Central memory CD8-positive, alpha-beta T cell (primary cell): ENCODE data around the gene OBSCN.

ENCODE experiments used
- ATAC-seq: fragments of 150-1000 bp; cut with Tn5 transposase; replicated peaks from 2 replicates; pipeline ENCODE4 v1.10.0; 2022; ENCODE audit warnings: mild to moderate bottlenecking, moderate FRiP score, moderate number of reproducible peaks; ENCODE audit not compliant: poor library complexity, severe bottlenecking; ENCODE audit errors: extremely low read depth
- DNase-seq, 2 donors: peaks; one replicate each; pipeline ENCODE4 v3.0.0; 2021; ENCODE audit warnings: low spot score in 2 of 2
- H3K27ac Mint-ChIP-seq: one replicate; pipeline ENCODE4 v1.8.0; 2022; ENCODE audit warnings: low read depth, mild to moderate bottlenecking, moderate library complexity, mixed read lengths
- H3K27me3 Mint-ChIP-seq: one replicate; pipeline ENCODE4 v1.8.0; 2022; ENCODE audit warnings: mixed read lengths
- H3K36me3 Mint-ChIP-seq: one replicate; pipeline ENCODE4 v1.8.0; 2022; ENCODE audit warnings: mild to moderate bottlenecking, moderate library complexity, mixed read lengths; ENCODE audit not compliant: insufficient read depth
- H3K4me1 Mint-ChIP-seq: one replicate; pipeline ENCODE4 v1.8.0; 2022; ENCODE audit warnings: mixed read lengths
- H3K4me3 Mint-ChIP-seq: one replicate; pipeline ENCODE4 v1.8.0; 2022; ENCODE audit warnings: mild to moderate bottlenecking, moderate library complexity, mixed read lengths
- H3K9me3 Mint-ChIP-seq: one replicate; pipeline ENCODE4 v1.8.0; 2022; ENCODE audit warnings: mixed read lengths

Gene OBSCN

DNA sequence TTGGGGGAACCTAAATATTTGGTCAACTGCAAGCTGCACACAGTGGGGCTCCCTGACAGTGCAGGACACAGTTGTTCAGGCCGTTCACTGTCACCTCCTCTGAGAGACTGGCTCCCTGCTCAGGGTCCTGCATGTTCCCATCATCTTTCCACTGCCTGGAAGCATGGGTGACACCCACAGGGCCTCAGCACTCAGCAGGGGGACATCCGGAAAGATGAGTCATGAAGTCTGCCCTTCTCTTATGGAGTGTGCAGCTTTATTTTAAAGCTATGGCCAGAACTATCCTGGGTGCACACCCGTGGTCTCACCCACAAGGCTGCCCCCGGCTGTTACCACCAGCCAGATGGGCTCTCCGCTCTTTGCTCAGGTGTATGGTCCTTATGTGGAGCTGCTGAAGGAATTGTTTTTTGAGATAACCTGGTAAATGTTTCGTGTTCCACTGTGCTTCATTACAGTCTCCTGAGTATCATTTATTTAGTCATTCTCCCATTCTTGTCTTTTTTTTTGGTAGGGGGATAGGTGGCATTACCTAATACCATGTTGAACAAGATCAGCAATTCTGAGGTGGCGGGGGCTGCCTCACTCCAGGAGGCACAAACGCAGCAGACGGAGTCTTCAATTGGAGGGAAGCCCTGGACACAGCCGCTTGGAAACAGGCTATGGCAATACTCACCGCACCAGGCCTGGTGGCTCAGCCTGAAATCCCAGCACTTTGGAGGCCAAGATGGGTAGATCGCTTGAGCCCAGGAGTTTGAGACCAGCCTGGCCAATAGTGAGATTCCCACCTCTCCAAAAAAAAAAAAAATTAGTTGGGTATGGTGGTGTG, 184.5 kb downstream of the OBSCN start:
- ATAC-seq (no peak), DNase-seq (no peak)
- Mint-ChIP-seq H3K4me3 (no peak overlapping the region), H3K36me3 (peaks cover 21% of the 10 kb centered on the region), H3K9me3 (no peaks in the 10 kb centered on the region), H3K27ac (no peak overlapping the region), H3K4me1 (peaks cover under 1% of the 10 kb centered on the region), H3K27me3 (no peaks in the 10 kb centered on the region)

DNA sequence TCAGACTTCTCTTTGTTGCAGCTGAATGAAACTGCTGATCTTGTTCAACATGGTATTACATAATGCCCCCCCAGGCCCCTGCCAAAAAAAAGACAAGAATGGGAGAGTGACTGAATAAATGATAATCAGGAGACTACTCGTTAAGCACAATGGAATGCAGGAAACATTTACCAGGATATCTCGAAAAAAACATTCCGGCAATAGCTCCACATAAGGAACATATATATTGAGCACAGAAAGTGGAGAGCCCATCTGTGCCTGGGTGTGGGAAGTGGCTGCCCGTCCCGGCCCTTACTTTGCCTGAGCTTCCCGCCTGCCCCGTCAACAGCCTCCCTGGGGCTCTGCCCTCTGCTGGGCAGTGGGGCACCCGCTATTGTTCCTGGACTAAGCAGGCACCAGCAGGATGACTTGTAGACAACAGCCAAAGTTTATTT, 185.4 kb downstream of the OBSCN start:
- DNase-seq (no peak), ATAC-seq (no peak)
- peaks cover 25% of the 10 kb centered on the region for H3K36me3 Mint-ChIP-seq
- H3K4me3 Mint-ChIP-seq: no peak overlapping the region
- no peaks in the 10 kb centered on the region for H3K27me3 Mint-ChIP-seq
- peaks cover 9% of the 10 kb centered on the region for H3K4me1 Mint-ChIP-seq
- H3K9me3 Mint-ChIP-seq: no peaks in the 10 kb centered on the region
- no peak overlapping the region for H3K27ac Mint-ChIP-seq

DNA sequence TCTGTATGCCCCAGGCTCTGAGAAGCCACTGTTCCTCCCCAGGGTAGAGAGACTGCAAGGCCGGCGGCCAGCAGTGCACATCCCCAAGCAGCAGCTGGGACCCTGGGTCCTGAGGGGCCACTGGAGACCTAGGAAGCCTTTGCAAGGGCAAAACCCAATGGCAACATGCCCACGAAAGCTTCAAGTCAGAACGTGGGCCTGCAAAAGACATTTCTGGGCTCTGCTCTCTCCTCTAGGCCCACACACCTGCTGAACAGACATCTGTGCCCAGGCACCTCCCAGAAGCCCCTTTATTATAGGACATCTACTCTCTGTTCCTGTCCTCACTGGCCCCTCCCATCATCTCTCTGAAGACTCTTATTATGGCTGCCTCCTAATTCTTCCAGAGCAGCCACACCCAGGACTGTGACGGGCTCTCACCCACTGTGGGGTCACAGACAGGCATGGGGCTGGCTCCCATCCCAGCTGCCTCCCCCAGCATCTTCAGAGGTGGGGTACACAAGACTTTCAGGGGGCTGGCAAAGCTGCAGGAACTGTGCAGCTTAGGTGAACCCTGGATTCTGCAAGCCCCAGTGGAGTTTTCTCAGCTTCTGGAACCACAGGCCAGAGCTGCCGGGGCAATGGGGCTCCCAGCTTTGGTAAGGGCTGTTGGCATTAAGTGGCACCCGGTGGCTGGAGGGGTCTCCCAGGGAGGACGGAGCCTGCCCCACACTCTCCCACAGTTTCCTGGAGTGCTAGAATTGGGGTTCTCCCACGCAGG, 186.1 kb downstream of the OBSCN start:
- ATAC-seq (no peak), DNase-seq (no peak)
- Mint-ChIP-seq H3K9me3 (no peaks in the 10 kb centered on the region), H3K4me1 (peaks cover 9% of the 10 kb centered on the region), H3K4me3 (no peak overlapping the region), H3K27ac (no peak overlapping the region), H3K27me3 (no peaks in the 10 kb centered on the region), H3K36me3 (peaks cover 27% of the 10 kb centered on the region)

DNA sequence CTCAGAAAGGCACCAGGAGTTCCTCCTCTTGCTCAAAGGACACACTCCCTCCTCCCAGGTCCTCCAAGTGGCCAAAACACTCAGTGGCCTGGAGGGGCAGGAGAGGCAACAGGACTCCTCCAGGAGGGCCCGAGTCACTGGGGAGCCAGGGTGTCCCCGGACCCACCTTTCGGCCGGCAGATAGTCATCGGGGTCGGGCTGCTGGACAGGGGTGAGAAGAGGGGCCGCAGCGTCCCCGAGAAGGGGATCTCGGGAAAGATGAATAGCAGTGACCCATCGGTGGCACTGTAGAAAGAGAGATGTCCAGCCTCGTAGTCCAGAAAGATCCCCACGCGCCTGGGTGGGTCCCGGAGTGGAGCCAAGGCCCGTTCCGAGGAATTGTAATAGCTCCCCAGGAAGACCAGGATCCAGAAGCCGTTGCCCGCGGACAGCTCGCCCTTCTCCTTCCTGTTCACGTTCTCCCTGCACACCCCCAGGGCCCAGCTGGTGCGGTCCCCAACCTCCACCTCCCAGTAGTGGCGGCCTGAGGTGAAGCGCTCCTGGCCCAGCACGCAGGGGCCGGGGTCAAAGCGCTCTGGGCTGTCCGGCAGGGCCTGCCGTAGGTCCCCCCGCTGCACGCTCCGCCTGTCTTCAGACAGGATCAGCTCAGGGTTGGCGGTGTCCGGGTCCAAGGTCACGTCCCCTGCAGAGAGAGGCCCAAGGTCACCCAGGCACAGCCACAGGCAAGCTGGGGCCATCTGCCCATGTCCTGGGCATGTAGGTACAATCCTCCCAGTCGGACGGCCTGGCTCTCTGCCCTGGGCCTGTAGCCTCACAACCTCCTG, 186.9 kb downstream of the OBSCN start:
- peaks cover 13% of the 10 kb centered on the region for H3K4me1 Mint-ChIP-seq
- DNase-seq (no peak), ATAC-seq (no peak)
- peaks cover 30% of the 10 kb centered on the region for H3K36me3 Mint-ChIP-seq
- H3K27me3 Mint-ChIP-seq: no peaks in the 10 kb centered on the region
- H3K27ac Mint-ChIP-seq: no peak overlapping the region
- no peaks in the 10 kb centered on the region for H3K9me3 Mint-ChIP-seq
- no peak overlapping the region for H3K4me3 Mint-ChIP-seq

DNA sequence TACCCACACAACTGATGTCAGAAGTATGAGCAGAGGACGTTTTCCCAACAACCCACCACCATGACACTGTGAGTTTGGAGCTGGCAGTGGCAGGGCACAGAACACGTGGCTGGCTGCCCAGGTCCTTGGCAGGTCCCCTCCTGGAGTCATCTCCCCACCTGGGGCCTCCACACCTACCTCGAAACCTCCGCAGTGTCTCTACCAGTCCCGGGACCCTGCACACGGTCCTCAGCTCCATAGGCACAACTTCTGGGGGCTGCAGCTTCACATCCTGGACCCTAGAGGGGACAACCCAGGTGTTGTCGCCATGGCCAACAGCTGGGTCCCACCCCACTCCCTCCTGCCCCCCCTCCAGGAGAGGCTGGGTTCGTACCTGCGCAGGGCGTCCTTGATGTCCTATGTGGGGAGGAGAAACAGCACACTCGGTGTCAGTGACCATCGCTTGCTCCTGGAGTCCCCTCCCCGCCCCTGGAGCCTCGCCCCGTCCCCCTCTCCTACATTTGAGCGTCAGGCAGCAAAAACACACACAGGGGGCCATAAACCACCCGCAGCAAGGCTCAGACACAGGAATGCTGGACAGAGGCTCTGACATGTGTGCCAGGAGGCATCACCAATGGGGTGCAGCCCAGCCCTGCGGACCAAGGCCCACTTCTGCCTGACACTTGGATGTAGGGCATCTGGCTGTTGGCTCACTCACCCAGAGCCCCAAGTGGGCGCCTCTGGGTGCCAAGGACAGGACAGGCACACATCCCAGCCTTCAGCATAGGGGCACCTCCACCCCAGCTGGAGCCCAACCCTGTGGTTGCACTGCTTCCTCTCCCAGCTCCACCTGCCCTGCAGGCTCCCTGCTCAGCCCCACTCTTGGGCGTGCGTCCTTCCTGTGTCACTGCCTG, 189.2 kb downstream of the OBSCN start:
- ATAC-seq (no peak), DNase-seq (no peak)
- no peak overlapping the region for H3K4me3 Mint-ChIP-seq
- H3K27ac Mint-ChIP-seq: peak overlapping the region; percentile 67
- peaks cover 29% of the 10 kb centered on the region for H3K4me1 Mint-ChIP-seq
- no peaks in the 10 kb centered on the region for H3K9me3 Mint-ChIP-seq
- H3K36me3 Mint-ChIP-seq: peaks cover 38% of the 10 kb centered on the region
- no peaks in the 10 kb centered on the region for H3K27me3 Mint-ChIP-seq

DNA sequence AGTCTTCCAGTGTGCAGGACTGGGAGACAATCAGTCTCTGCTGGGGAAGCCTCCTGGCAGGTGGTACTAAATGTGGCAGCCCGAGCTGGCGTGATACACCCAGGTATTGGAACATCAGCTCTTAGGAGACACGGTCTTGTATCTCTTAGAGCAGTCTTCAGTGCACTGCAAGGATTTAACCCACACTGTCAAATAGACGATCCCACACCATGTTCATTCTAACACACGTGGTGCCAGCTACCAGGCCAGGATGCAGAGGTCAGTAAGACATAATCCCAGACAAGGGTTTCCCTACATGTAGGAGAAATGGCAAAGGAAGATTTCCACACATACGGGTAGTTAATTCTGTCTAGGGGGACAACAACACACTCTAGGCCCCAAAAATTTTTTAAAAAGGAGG, 190.1 kb downstream of the OBSCN start:
- no peaks in the 10 kb centered on the region for H3K27me3 Mint-ChIP-seq
- H3K36me3 Mint-ChIP-seq: peaks cover 43% of the 10 kb centered on the region
- no peaks in the 10 kb centered on the region for H3K9me3 Mint-ChIP-seq
- DNase-seq (no peak), ATAC-seq (no peak)
- peak overlapping the region; percentile 67 for H3K27ac Mint-ChIP-seq
- H3K4me1 Mint-ChIP-seq: peaks cover 39% of the 10 kb centered on the region
- H3K4me3 Mint-ChIP-seq: no peak overlapping the region

DNA sequence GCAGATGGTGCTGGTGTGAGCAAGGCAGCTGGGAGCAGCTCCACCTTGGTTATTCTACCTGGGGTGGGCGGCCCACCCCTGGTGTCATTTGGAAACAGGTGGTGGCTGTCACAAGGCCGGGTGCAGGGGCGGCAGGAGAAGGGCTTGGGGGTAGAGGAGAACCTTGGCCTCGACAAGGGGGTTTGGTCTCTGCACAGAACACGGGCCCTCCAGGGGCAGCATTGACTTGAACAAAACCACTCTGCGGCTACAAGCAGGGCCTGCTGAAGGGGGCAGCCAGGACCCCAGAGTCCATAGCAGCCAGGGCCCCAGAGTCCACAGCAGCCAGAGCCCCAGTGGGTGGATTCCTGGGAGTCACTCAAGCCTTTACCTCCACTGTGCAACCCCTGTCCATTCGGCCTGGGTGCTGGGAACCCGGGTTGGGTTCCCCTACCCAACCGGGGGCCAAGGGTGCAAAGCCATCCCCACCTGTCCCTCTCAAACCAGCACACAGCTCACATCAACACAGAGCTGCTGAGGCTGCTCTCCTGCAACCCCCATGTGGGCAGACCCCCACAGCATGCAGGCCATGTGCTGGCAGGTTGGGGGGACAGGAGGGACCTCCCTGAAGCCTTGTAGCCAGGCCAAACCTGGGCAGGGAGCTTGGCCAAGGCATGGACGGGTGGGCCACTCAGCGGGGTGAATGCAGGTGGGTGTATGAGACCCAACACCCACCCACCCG, 191.1 kb downstream of the OBSCN start:
- no peak overlapping the region for H3K4me3 Mint-ChIP-seq
- no peaks in the 10 kb centered on the region for H3K9me3 Mint-ChIP-seq
- H3K4me1 Mint-ChIP-seq: peaks cover 48% of the 10 kb centered on the region
- DNase-seq: no peak
- peaks cover 45% of the 10 kb centered on the region for H3K36me3 Mint-ChIP-seq
- no peak overlapping the region for H3K27ac Mint-ChIP-seq
- no peaks in the 10 kb centered on the region for H3K27me3 Mint-ChIP-seq
- no peak for ATAC-seq

DNA sequence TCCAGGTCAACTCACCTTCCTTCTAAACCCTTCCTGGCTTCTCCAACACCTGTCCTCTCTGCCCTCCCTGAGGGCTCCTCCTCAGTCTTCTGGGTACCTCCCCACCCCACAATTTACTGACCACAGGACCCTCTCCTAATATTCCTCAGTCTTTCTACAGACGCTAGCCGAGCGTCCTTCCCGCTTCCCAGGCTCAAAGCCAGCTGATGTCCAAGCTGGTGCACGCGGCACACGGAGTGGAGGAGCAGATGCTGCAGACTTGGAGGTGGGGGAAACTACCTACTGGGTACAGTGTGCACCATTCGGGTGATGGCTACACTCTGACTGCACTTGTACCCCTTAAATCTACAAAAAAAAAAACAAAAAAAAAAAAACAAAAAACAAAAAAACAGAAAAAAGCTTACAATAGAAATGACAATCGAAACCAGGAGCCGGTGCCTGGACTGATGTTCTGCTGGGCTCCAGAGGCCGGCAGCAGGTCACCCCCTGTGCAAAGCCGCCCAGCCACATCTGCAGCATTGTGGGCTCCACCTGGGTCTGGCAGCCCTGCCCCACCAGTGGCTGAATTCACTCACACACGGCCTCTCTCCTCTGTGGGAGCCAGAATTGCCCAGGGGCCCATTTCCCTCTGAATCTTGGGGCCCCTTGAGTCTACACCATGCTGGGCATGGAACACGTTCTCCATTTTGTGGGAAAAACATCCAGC, 191.8 kb downstream of the OBSCN start:
- Mint-ChIP-seq H3K4me1 (peaks cover 56% of the 10 kb centered on the region), H3K27me3 (no peaks in the 10 kb centered on the region), H3K36me3 (peaks cover 48% of the 10 kb centered on the region), H3K4me3 (no peak overlapping the region), H3K27ac (no peak overlapping the region), H3K9me3 (no peaks in the 10 kb centered on the region)
- ATAC-seq (no peak), DNase-seq (no peak)

DNA sequence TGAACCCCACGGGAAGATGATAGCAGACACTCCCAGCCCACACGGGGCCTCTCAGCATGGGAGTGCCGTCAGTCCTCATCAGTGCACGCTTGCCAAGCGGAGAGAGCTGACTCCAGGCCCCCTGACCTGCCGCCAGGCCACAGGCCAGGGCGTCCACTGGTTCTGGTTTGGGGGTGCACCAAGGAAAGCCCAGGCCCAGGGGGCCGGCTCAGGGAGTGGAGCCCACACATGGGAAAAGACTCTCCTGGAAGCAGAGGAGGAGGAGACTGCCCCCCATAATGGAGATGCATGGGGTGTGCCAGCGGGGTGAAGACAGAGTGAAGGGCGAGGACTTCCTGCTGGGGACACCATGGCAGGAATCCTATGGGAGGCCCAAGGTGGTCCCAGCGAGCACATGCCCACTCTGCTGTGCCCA, 192.4 kb downstream of the OBSCN start:
- ATAC-seq: no peak
- H3K4me3 Mint-ChIP-seq: no peak overlapping the region
- no peaks in the 10 kb centered on the region for H3K27me3 Mint-ChIP-seq
- peaks cover 62% of the 10 kb centered on the region for H3K4me1 Mint-ChIP-seq
- H3K36me3 Mint-ChIP-seq: peaks cover 47% of the 10 kb centered on the region
- no peaks in the 10 kb centered on the region for H3K9me3 Mint-ChIP-seq
- no peak for DNase-seq
- no peak overlapping the region for H3K27ac Mint-ChIP-seq

DNA sequence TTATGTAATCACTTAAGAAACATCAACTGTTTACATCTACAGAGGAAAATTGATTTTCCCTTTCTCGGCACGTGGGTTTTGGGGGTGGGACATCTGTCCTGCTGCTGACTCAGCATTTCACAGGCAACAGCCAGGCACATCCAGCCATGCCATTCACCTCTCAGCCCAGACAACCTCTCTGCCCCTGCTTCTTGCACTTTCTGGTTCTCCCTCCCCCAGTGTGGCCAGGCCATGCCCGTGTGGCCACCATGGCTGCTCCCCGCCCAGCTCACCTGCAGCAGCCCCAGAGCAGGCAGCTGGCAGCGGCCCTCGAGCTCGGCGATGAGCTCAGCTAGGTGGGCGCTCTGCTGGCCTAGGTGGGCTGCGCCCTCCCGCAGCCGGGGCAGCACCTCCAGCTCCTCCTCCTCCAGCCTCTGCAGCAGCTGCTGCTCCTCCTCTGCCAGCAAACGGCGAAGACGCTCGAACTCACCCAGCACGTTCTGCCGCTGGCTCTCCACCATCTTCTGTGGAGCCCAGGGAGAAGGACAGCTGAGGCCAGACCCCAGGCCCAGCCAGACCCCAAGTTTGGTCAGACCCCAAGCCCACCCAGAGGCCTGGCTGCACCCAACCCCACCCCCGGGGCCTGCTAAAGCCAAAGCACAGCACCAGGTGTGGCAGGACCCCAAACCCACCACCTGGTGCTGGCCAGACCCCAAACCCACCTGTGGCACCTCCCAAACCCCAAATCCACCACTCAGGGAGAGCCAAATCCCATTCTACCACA, 193.0 kb downstream of the OBSCN start:
- H3K4me1 Mint-ChIP-seq: peaks cover 68% of the 10 kb centered on the region
- no peaks in the 10 kb centered on the region for H3K9me3 Mint-ChIP-seq
- no peak for ATAC-seq
- peaks cover 47% of the 10 kb centered on the region for H3K36me3 Mint-ChIP-seq
- DNase-seq: no peak
- peak overlapping the region; percentile 35 for H3K27ac Mint-ChIP-seq
- no peaks in the 10 kb centered on the region for H3K27me3 Mint-ChIP-seq
- no peak overlapping the region for H3K4me3 Mint-ChIP-seq
